Dermis microvascular lymphatic vessel endothelial cell (primary cell): Measurements from ENCODE around the gene COX10. TPM values are rescaled to one million over a fixed set of nuclear protein-coding genes. Genes with fewer than 3 reads are reported as not detected.
"Not testable (repeated sequence)": the region's sequence is repeated elsewhere in the genome, so short reads cannot be mapped to it uniquely, and the experiment has no call there.

Experiments
- DNase-seq, 2 donors: peaks; one replicate each; pipeline versions ENCODE4 v3.0.0 to v3.0.0-alpha.2; 2010; ENCODE audit warnings: low read depth in 2 of 2
- total RNA-seq: library from RNA; depleted of rRNA; stranded (reverse); fragments of >200 nt; gene quantifications from 2 replicates; pipeline ENCODE4 v1.2.1, GENCODE V29; 2014

Gene COX10
- total RNA-seq, 1 donor from 2014 or later = 8.3 TPM

- peak in 1 of 2 donors; percentile 22 for DNase-seq
Observed at GRCh38 chr17:14176989-14177388, 107.7 kb downstream of the COX10 start.

- not testable (repeated sequence) for DNase-seq
Observed at GRCh38 chr17:14177801-14178200, 108.5 kb downstream of the COX10 start.

GRCh38 chr17:14179951-14180350 lies 110.6 kb downstream of the COX10 start:
- DNase-seq = not testable (repeated sequence)

- not testable (repeated sequence) for DNase-seq
Observed at GRCh38 chr17:14182084-14182483, 112.8 kb downstream of the COX10 start.

GRCh38 chr17:14184536-14184935 lies 115.2 kb downstream of the COX10 start:
- not testable (repeated sequence) for DNase-seq

- not testable (repeated sequence) for DNase-seq
Observed at GRCh38 chr17:14186443-14186842, 117.1 kb downstream of the COX10 start.

GRCh38 chr17:14190774-14191173 lies 121.5 kb downstream of the COX10 start:
- not testable (repeated sequence) for DNase-seq

- DNase-seq = not testable (repeated sequence)
Observed at GRCh38 chr17:14191469-14191868, 122.2 kb downstream of the COX10 start.

GRCh38 chr17:14192039-14192438 lies 122.7 kb downstream of the COX10 start:
- DNase-seq = not testable (repeated sequence)

- not testable (repeated sequence) for DNase-seq
Observed at GRCh38 chr17:14192636-14193344, 123.5 kb downstream of the COX10 start.

GRCh38 chr17:14196377-14196997 lies 127.2 kb downstream of the COX10 start:
- no peak for DNase-seq

GRCh38 chr17:14197057-14197456 lies 127.8 kb downstream of the COX10 start:
- DNase-seq = no peak

GRCh38 chr17:14197586-14197985 lies 128.3 kb downstream of the COX10 start:
- no peak for DNase-seq

GRCh38 chr17:14198013-14198412 lies 128.7 kb downstream of the COX10 start:
- no peak for DNase-seq

- no peak for DNase-seq
Observed at GRCh38 chr17:14198575-14198974, 129.3 kb downstream of the COX10 start.

- DNase-seq = no peak
Observed at GRCh38 chr17:14199601-14200000, 130.3 kb downstream of the COX10 start.

GRCh38 chr17:14200354-14200753 lies 131.1 kb downstream of the COX10 start:
- no peak for DNase-seq

GRCh38 chr17:14201021-14201987 lies 132.0 kb downstream of the COX10 start:
- DNase-seq = peak in 1 of 2 donors; percentile 11

- no peak for DNase-seq
Observed at GRCh38 chr17:14201988-14202380, 132.7 kb downstream of the COX10 start.

- no peak for DNase-seq
Observed at GRCh38 chr17:14202388-14203166, 133.3 kb downstream of the COX10 start.

GRCh38 chr17:14203388-14203787 lies 134.1 kb downstream of the COX10 start:
- no peak for DNase-seq
